ENCODE results near the gene MED29. TPM values are rescaled to one million over a fixed set of nuclear protein-coding genes. Genes with fewer than 3 reads are reported as not detected.

The MED29 gene
- total and polyA plus RNA-seq, 2 of the 4 experiments (the other 2 are of a cell fraction): 17.6 to 28.8 TPM

- Histone ChIP-seq H3K56ac (ENCODE audit: extremely low read depth, insufficient read depth, low read length) (peak overlapping the region; percentile 47), H3K14ac (replicated peaks; ENCODE audit: low read depth, low read length) (peak overlapping the region; percentile 98), H3K4ac (ENCODE audit: low read depth, low read length) (peak overlapping the region; percentile 38; the same call in 1 of the 2 replicates), H2BK5ac (ENCODE audit: low read depth, low read length, poor library complexity, severe bottlenecking) (peak overlapping the region; percentile 48), H3K9ac (ENCODE audit: low read depth, low read length) (peak overlapping the region; percentile 93), H2BK15ac (ENCODE audit: low read depth, low read length) (no peak overlapping the region), H3K4me1 (ENCODE audit: control insufficient read depth, insufficient read depth, low read length) (peaks cover 23% of the 10 kb centered on the region), H3K4me2 (ENCODE audit: low read depth, low read length) (peak overlapping the region; percentile 92), H2BK120ac (ENCODE audit: low read depth, low read length) (no peak overlapping the region), H4K20me1 (ENCODE audit: insufficient read depth, low read length) (peaks cover 27% of the 10 kb centered on the region), H2AK5ac (ENCODE audit: low read depth, low read length) (peak overlapping the region; percentile 12; the same call in 1 of the 2 replicates), H4K8ac (ENCODE audit: low read depth in 2 of 2, low read length in 2 of 2) (peak overlapping the region in 1 of 2 experiments; percentile 3; a peak in 2 of 4 replicates), H4K91ac (ENCODE audit: insufficient read depth, low read depth, low read length) (no peak overlapping the region), H3K9me1 (ENCODE audit: insufficient read depth, low read length) (no peaks in the 10 kb centered on the region), H4K5ac (ENCODE audit: low read depth, low read length) (no peak overlapping the region), H3K9me3 (ENCODE audit: control insufficient read depth, insufficient read depth, low read length) (no peaks in the 10 kb centered on the region), H3K27ac (ENCODE audit: insufficient read depth, low read length) (peak overlapping the region; percentile 92), H3K27me3 (ENCODE audit: control insufficient read depth, insufficient read depth, low read length) (no peaks in the 10 kb centered on the region), H3K36me3 (ENCODE audit: control insufficient read depth, insufficient read depth, low read length) (peaks cover 15% of the 10 kb centered on the region), H3K4me3 (ENCODE audit: insufficient read depth, low read depth, low read length) (peak overlapping the region; percentile 68), H3K23ac (ENCODE audit: low read depth, low read length) (peak overlapping the region; percentile 36; the same call in 1 of the 2 replicates), H3K18ac (ENCODE audit: low read depth, low read length) (no peak overlapping the region), H2AFZ (replicated peaks; ENCODE audit: low read length, poor library complexity) (peak overlapping the region; percentile 34), H2AK9ac (replicated peaks; ENCODE audit: low read depth, low read length, poor library complexity) (peak overlapping the region; percentile 91), H2BK20ac (ENCODE audit: low read depth, low read length) (no peak overlapping the region), H3K79me1 (ENCODE audit: low read depth in 1 of 2, low read length in 2 of 2) (peaks cover under 1 to 33% of the 10 kb centered on the region in 2 experiments; a peak in 3 of 4 replicates)
- CTCF ChIA-PET: interaction anchor here (0.6 to 1.1 kb wide), 2 partner anchors 10 to 121 kb away, joined by 3 to 5 read pairs; no protein-coding TSS in a partner anchor
- POLR2A ChIA-PET (ENCODE audit: unreplicated experiment): interaction anchor here (1.9 kb wide), 1 partner anchor 28 kb away, joined by 4 read pairs; the partner anchor contains the start of gene RPS16
- intact Hi-C loops (cut with micrococcal nuclease) (no loop called here), in situ Hi-C loops (cut with MboI; ENCODE audit: low sequenced_read_pairs) (no loop called here), dilution Hi-C loops (cut with HindIII; ENCODE audit: low sequenced_read_pairs, unreplicated experiment) (no loop called here)
- 53% methylated on average over 37 of the region's 40 CpGs; no CpG with 5 or more reads in 1 of the 2 experiments for WGBS, 2 experiments (ENCODE audit: extremely low coverage in 2 of 2, insufficient read length in 1 of 2)
- no peak for DNase-seq
- no TSS peak for BruUV-seq (replicated peaks)
- no peak for ATAC-seq (ENCODE audit: low read depth)
- TF ChIP-seq RAD21 (IDR thresholded peaks at IDR 0.05; ENCODE audit: low read length): no peak
- TF ChIP-seq SMC3 (IDR thresholded peaks at IDR 0.05; ENCODE audit: low read depth, low read length): 0 out of 2 replicates have a peak, but pooled peaks have one; percentile 2
- TF ChIP-seq, protein P1, sequence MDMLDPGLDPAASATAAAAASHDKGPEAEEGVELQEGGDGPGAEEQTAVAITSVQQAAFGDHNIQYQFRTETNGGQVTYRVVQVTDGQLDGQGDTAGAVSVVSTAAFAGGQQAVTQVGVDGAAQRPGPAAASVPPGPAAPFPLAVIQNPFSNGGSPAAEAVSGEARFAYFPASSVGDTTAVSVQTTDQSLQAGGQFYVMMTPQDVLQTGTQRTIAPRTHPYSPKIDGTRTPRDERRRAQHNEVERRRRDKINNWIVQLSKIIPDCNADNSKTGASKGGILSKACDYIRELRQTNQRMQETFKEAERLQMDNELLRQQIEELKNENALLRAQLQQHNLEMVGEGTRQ (IDR thresholded peaks at IDR 0.05; ENCODE audit: low read depth, low read length): no peak; the same call in 1 of the 2 replicates
- TF ChIP-seq MAFK (IDR thresholded peaks at IDR 0.05; ENCODE audit: low read depth, low read length): no peak
- peak; percentile 30; the same call in 1 of the 2 replicates for TF ChIP-seq MAZ (IDR thresholded peaks at IDR 0.05; ENCODE audit: borderline replicate concordance, low read depth, low read length)
- no peak for TF ChIP-seq MXI1 (IDR thresholded peaks at IDR 0.05; ENCODE audit: borderline replicate concordance, low read depth, low read length)
- TF ChIP-seq FOS (IDR thresholded peaks at IDR 0.05; ENCODE audit: low read depth, low read length): no peak
- no peak for TF ChIP-seq BHLHE40 (IDR thresholded peaks at IDR 0.05; ENCODE audit: low read depth, low read length)
- TF ChIP-seq RFX5 (IDR thresholded peaks at IDR 0.05; ENCODE audit: low read depth, low read length): no peak
- no peak; the same call in 1 of the 2 replicates for TF ChIP-seq NFE2L2 (IDR thresholded peaks at IDR 0.05; ENCODE audit: low read depth, low read length)
- TF ChIP-seq, protein P2, sequence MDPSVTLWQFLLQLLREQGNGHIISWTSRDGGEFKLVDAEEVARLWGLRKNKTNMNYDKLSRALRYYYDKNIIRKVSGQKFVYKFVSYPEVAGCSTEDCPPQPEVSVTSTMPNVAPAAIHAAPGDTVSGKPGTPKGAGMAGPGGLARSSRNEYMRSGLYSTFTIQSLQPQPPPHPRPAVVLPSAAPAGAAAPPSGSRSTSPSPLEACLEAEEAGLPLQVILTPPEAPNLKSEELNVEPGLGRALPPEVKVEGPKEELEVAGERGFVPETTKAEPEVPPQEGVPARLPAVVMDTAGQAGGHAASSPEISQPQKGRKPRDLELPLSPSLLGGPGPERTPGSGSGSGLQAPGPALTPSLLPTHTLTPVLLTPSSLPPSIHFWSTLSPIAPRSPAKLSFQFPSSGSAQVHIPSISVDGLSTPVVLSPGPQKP (IDR thresholded peaks at IDR 0.05; ENCODE audit: borderline replicate concordance, low read depth, low read length): no peak
- TF ChIP-seq RCOR1 (IDR thresholded peaks at IDR 0.05; ENCODE audit: insufficient replicate concordance, low read length): no peak
- peak; percentile 87 for TF ChIP-seq CHD1 (IDR thresholded peaks at IDR 0.05; ENCODE audit: low read depth, low read length)
- no peak; the same call in 1 of the 2 replicates for TF ChIP-seq POLR2A (IDR thresholded peaks at IDR 0.05; ENCODE audit: low read depth, low read length)
- TF ChIP-seq CEBPB (IDR thresholded peaks at IDR 0.05; ENCODE audit: low read depth, low read length): no peak
These were observed 16.6 kb downstream of the MED29 start for GRCh38 chr19:39407660-39408391.
